Astrocyte (in vitro differentiated cells and primary cell): ENCODE measurements around the gene NAV1. TPM values are rescaled to one million over a fixed set of nuclear protein-coding genes. Genes with fewer than 3 reads are reported as not detected.

Experiments used
- DNase-seq: peaks from one replicate; pipeline ENCODE4 v3.0.0-alpha.2; 2010; ENCODE audit warnings: low read depth
- FAIRE-seq: peaks from 2 replicates; lab custom pipeline; 2011; peaks lifted over from hg19 to GRCh38; lab: Jason Lieb, UNC
- H2AFZ ChIP-seq: 2 replicates; pipeline ENCODE4 v1.6.0; 2012; ENCODE audit warnings: low read depth, low read length, inconsistent platforms
- H3K27ac ChIP-seq: 2 replicates; pipeline ENCODE4 v1.5.1; 2011; ENCODE audit warnings: low read depth, low read length, inconsistent platforms
- H3K27me3 ChIP-seq: 2 replicates; pipeline ENCODE4 v1.6.0; 2011; ENCODE audit warnings: low read length, inconsistent platforms; ENCODE audit not compliant: insufficient read depth
- H3K36me3 ChIP-seq: 2 replicates; pipeline ENCODE4 v1.5.1; 2011; ENCODE audit warnings: low read length, inconsistent platforms; ENCODE audit not compliant: insufficient read depth
- H3K4me1 ChIP-seq: 2 replicates; pipeline ENCODE4 v1.5.1; 2011; ENCODE audit warnings: low read length, inconsistent platforms; ENCODE audit not compliant: insufficient read depth
- H3K4me2 ChIP-seq: 2 replicates; pipeline ENCODE4 v1.6.0; 2012; ENCODE audit warnings: low read length, inconsistent platforms
- H3K4me3 ChIP-seq: 2 replicates; pipeline ENCODE4 v1.5.1; 2011; ENCODE audit warnings: low read depth, mild to moderate bottlenecking, low read length, inconsistent platforms; ENCODE audit not compliant: insufficient read depth
- H3K79me2 ChIP-seq: 2 replicates; pipeline ENCODE4 v1.6.0; 2012; ENCODE audit warnings: mild to moderate bottlenecking, low read length, inconsistent platforms; ENCODE audit not compliant: insufficient read depth
- H3K9ac ChIP-seq: 2 replicates; pipeline ENCODE4 v1.6.0; 2012; ENCODE audit warnings: mild to moderate bottlenecking, low read length, inconsistent platforms
- H3K9me3 ChIP-seq: 2 replicates; pipeline ENCODE4 v1.5.1; 2012; ENCODE audit warnings: low read depth, mild to moderate bottlenecking, low read length, inconsistent platforms; ENCODE audit not compliant: insufficient read depth
- H4K20me1 ChIP-seq: 2 replicates; pipeline ENCODE4 v1.6.0; 2012; ENCODE audit warnings: low read length, inconsistent platforms; ENCODE audit not compliant: insufficient read depth
- H3K27ac Mint-ChIP-seq: one replicate; pipeline ENCODE4 v1.8.0; 2021; ENCODE audit warnings: mild to moderate bottlenecking, mixed read lengths; ENCODE audit not compliant: unreplicated experiment
- H3K27me3 Mint-ChIP-seq: one replicate; pipeline ENCODE4 v1.8.0; 2021; ENCODE audit warnings: low read depth, mixed read lengths; ENCODE audit not compliant: unreplicated experiment
- H3K36me3 Mint-ChIP-seq: one replicate; pipeline ENCODE4 v1.8.0; 2021; ENCODE audit warnings: low read depth, mixed read lengths; ENCODE audit not compliant: unreplicated experiment
- H3K4me1 Mint-ChIP-seq: one replicate; pipeline ENCODE4 v1.8.0; 2021; ENCODE audit warnings: low read depth, mixed read lengths; ENCODE audit not compliant: unreplicated experiment
- H3K4me3 Mint-ChIP-seq: one replicate; pipeline ENCODE4 v1.8.0; 2021; ENCODE audit warnings: mild to moderate bottlenecking, moderate library complexity, mixed read lengths; ENCODE audit not compliant: unreplicated experiment
- H3K9me3 Mint-ChIP-seq: one replicate; pipeline ENCODE4 v1.8.0; 2021; ENCODE audit warnings: mild to moderate bottlenecking, mixed read lengths; ENCODE audit not compliant: unreplicated experiment
- EZH2 ChIP-seq: IDR thresholded peaks from 2 replicates; pipeline ENCODE4 v1.6.1; 2012; ENCODE audit warnings: mild to moderate bottlenecking, low read length, inconsistent platforms; ENCODE audit not compliant: insufficient read depth
- total RNA-seq: library from RNA; stranded (reverse); gene quantifications from 2 replicates; pipeline ENCODE4 v1.2.1, GENCODE V29; 2021
- TF ChIP-seq, protein P1 (sequence below): IDR thresholded peaks from 2 replicates; pipeline ENCODE4 v1.5.1; 2011; ENCODE audit warnings: low read depth, mild to moderate bottlenecking, inconsistent platforms, low read length, moderate library complexity; ENCODE audit not compliant: insufficient read depth

The NAV1 gene
- total RNA-seq, 1 donor from 2014 or later, result 79.7 TPM

DNA sequence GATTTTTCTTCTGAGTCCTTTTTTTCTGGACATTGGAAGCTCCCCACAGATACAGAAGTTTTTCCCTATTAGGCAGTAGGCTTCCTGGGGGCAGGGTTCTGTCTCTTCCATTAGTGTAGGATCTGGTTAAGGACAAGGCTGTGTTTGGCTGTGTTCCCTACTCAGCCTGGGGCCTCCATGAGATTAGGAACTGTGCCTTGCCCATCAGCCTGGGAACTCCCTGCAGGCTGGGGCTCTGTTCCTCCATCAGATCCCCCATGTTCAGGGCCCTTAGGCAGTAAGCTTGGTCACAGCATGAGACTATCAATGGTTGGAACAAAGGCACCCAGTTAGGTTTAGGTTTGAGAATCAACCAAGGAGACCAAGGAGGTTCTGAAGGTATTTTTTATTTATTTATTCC, 22.7 kb downstream of the NAV1 start:
- TF ChIP-seq EZH2, result no peak
- TF ChIP-seq, protein P1, sequence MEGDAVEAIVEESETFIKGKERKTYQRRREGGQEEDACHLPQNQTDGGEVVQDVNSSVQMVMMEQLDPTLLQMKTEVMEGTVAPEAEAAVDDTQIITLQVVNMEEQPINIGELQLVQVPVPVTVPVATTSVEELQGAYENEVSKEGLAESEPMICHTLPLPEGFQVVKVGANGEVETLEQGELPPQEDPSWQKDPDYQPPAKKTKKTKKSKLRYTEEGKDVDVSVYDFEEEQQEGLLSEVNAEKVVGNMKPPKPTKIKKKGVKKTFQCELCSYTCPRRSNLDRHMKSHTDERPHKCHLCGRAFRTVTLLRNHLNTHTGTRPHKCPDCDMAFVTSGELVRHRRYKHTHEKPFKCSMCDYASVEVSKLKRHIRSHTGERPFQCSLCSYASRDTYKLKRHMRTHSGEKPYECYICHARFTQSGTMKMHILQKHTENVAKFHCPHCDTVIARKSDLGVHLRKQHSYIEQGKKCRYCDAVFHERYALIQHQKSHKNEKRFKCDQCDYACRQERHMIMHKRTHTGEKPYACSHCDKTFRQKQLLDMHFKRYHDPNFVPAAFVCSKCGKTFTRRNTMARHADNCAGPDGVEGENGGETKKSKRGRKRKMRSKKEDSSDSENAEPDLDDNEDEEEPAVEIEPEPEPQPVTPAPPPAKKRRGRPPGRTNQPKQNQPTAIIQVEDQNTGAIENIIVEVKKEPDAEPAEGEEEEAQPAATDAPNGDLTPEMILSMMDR, result no peak
- Histone ChIP-seq H3K79me2 (peaks cover 84% of the 10 kb centered on the region), H3K9ac (peak overlapping the region; percentile 42), H3K27me3 (no peaks in the 10 kb centered on the region), H3K4me2 (peak overlapping the region; percentile 74), H2AFZ (no peak overlapping the region), H3K9me3 (no peaks in the 10 kb centered on the region), H3K4me3 (no peak overlapping the region), H3K36me3 (no peaks in the 10 kb centered on the region), H3K4me1 (peaks cover 75% of the 10 kb centered on the region), H3K27ac (peak overlapping the region; percentile 93), H4K20me1 (peaks cover 3% of the 10 kb centered on the region)
- Mint-ChIP-seq H3K4me3 (peak overlapping the region; percentile 20), H3K36me3 (peaks cover 5% of the 10 kb centered on the region), H3K27ac (peak overlapping the region; percentile 69), H3K9me3 (no peaks in the 10 kb centered on the region), H3K4me1 (peaks cover 52% of the 10 kb centered on the region), H3K27me3 (no peaks in the 10 kb centered on the region)
- DNase-seq (no peak), FAIRE-seq (peak; percentile 54)

DNA sequence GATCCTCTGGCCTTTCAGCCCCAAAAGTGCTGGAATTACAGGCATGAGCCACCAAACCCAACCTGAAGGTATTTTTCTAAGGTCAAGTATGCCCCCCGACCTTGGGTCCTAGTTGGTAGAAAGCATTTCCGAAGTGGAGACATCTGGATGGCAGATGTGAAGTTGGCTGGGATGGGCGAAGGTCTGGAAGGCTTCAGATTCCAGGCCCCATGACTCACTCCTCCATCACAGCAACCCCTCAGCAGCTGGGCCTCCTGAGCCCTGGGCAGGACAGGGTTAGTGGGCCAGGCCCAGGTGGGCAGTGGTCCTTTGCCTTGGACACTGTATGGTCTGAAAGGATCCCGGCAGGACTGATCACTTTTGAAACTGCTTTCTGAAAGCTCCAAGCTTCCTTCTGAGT, 23.3 kb downstream of the NAV1 start:
- Histone ChIP-seq H3K27me3 (no peaks in the 10 kb centered on the region), H3K9me3 (no peaks in the 10 kb centered on the region), H3K4me3 (peak overlapping the region; percentile 2), H2AFZ (no peak overlapping the region), H3K27ac (peak overlapping the region; percentile 93), H3K9ac (peak overlapping the region; percentile 74), H3K79me2 (peaks cover 84% of the 10 kb centered on the region), H3K4me1 (peaks cover 68% of the 10 kb centered on the region), H3K36me3 (no peaks in the 10 kb centered on the region), H3K4me2 (peak overlapping the region; percentile 74), H4K20me1 (peaks cover 4% of the 10 kb centered on the region)
- H3K27ac Mint-ChIP-seq, result peak overlapping the region; percentile 84
- no peaks in the 10 kb centered on the region for H3K27me3 Mint-ChIP-seq
- H3K4me3 Mint-ChIP-seq, result no peak overlapping the region
- no peaks in the 10 kb centered on the region for H3K9me3 Mint-ChIP-seq
- H3K36me3 Mint-ChIP-seq, result peaks cover 5% of the 10 kb centered on the region
- TF ChIP-seq, protein P1, result no peak
- no peak for TF ChIP-seq EZH2
- peaks cover 46% of the 10 kb centered on the region for H3K4me1 Mint-ChIP-seq
- FAIRE-seq (peak; percentile 64), DNase-seq (peak; percentile 93)

DNA sequence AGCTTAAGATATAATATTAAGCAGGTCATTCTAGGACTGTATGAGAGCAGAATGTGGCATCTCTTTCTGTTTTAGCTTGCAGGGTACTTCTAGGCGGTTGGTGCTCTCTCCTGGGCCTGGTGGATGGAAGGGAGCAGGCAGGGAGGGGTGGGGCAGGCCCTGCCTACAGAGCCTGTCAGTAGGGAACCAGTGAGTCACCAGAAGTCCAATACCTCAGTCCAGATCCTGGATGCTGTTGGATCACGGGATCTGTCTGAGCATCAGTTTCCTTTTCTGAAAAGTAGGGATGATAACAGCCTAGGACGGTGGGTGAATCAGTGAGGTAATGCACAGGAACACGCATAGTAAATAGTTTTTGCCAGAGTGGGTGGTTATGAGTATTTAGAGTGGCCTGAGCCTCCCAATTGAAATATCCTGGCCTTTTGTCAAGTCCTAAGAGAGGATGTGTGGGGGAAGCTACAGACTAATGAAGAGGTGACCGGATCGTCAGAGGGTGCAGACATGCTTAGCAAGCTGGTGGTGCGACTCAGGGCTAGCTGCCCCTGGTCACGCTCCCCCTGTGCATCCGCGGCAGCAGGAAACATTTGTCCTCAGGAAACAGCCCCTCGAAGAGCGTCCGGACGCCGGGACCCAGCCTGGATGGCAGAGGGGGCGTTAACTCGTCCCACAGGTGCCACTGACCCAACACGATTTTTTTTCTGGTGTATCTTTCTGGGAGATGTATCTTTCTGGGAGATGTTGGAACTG, 23.9 kb downstream of the NAV1 start:
- Histone ChIP-seq H3K79me2 (peaks cover 84% of the 10 kb centered on the region), H3K9ac (peak overlapping the region; percentile 74), H3K27me3 (no peaks in the 10 kb centered on the region), H3K27ac (peak overlapping the region; percentile 93), H3K4me2 (peak overlapping the region; percentile 74), H3K4me3 (peak overlapping the region; percentile 27), H4K20me1 (peaks cover 6% of the 10 kb centered on the region), H2AFZ (no peak overlapping the region), H3K36me3 (no peaks in the 10 kb centered on the region), H3K9me3 (no peaks in the 10 kb centered on the region), H3K4me1 (peaks cover 62% of the 10 kb centered on the region)
- Mint-ChIP-seq H3K27ac (peak overlapping the region; percentile 84), H3K9me3 (no peaks in the 10 kb centered on the region), H3K36me3 (peaks cover 5% of the 10 kb centered on the region), H3K4me3 (no peak overlapping the region), H3K4me1 (peaks cover 41% of the 10 kb centered on the region), H3K27me3 (no peaks in the 10 kb centered on the region)
- peak; percentile 97 for DNase-seq
- peak; percentile 96 for FAIRE-seq
- TF ChIP-seq EZH2, result no peak
- TF ChIP-seq, protein P1, result no peak
